Mammary epithelial cell (primary cell): Measurements from ENCODE around the gene CCDC167.

ENCODE experiments used
- CTCF ChIP-seq, 2 donors: IDR thresholded peaks in 1 of 2; conservative IDR thresholded peaks in 1 of 2; 2 replicates each; pipeline ENCODE4 v1.5.1; 2011 to 2012; ENCODE audit warnings: inconsistent platforms in 2 of 2, low read length in 2 of 2, mild to moderate bottlenecking in 2 of 2, control low read depth in 1 of 2, low read depth in 1 of 2; ENCODE audit not compliant: insufficient read depth in 1 of 2; ENCODE audit errors: extremely low read depth in 1 of 2
- EZH2 ChIP-seq: IDR thresholded peaks from 2 replicates; pipeline ENCODE4 v1.6.1; 2012; ENCODE audit warnings: low read length, inconsistent platforms, borderline replicate concordance

- TF ChIP-seq CTCF (conservative IDR thresholded peaks at IDR 0.05 in 1 of 2, IDR thresholded peaks at IDR 0.05 in 1 of 2; ENCODE audit: extremely low read depth in 1 of 2, insufficient read depth in 1 of 2, low read depth in 1 of 2, low read length in 2 of 2) (no peak), EZH2 (no peak)
Observed at GRCh38 chr6:37433657-37434271, 65.9 kb downstream of the CCDC167 start.
